GM12878 (cell line): Measurements from ENCODE around the gene B9D2. TPM values are rescaled to one million over a fixed set of nuclear protein-coding genes. Genes with fewer than 3 reads are reported as not detected.

Source experiments
- ATF3 ChIP-seq: IDR thresholded peaks from 2 replicates; pipeline ENCODE4 v1.6.1; 2011; ENCODE audit warnings: low read depth, mild to moderate bottlenecking, low read length, moderate library complexity, borderline replicate concordance; ENCODE audit errors: extremely low read depth
- BCL11A ChIP-seq: IDR thresholded peaks from 2 replicates; pipeline ENCODE4 v1.6.1; 2011; ENCODE audit warnings: low read depth, low read length
- CBX5 ChIP-seq: sonication (generic); IDR thresholded peaks from 2 replicates; pipeline ENCODE4 v1.6.1; 2016; ENCODE audit warnings: low read depth, moderate library complexity, mild to moderate bottlenecking, inconsistent platforms
- CHD4 ChIP-seq: fragments of 200-600 bp; sonication (generic); IDR thresholded peaks from 2 replicates; pipeline ENCODE4 v1.6.1; 2016; ENCODE audit warnings: mild to moderate bottlenecking
- CUX1 ChIP-seq: IDR thresholded peaks from 2 replicates; pipeline ENCODE4 v1.6.1; 2012; ENCODE audit warnings: improper control_type of control experiment, low read depth, low read length; ENCODE audit not compliant: insufficient replicate concordance
- IKZF2 ChIP-seq, 2 experiments: fragments of 450-650 bp; IDR thresholded peaks; 2 replicates each; pipeline ENCODE4 v1.6.1; 2017; ENCODE audit warnings: mild to moderate bottlenecking in 2 of 2, moderate library complexity in 2 of 2
- KDM1A ChIP-seq: fragments of 200-600 bp; sonication (generic); IDR thresholded peaks from 2 replicates; pipeline ENCODE4 v1.6.1; 2016; ENCODE audit warnings: borderline replicate concordance
- LARP7 ChIP-seq: fragments of 450-650 bp; IDR thresholded peaks from 2 replicates; pipeline ENCODE4 v1.6.1; 2017; ENCODE audit warnings: mild to moderate bottlenecking
- MXI1 ChIP-seq: fragments of 150-350 bp; IDR thresholded peaks from 2 replicates; pipeline ENCODE4 v1.6.1; 2011; ENCODE audit warnings: low read depth, mild to moderate bottlenecking, inconsistent platforms, low read length, improper control_type of control experiment
- NFYA ChIP-seq: IDR thresholded peaks from 2 replicates; pipeline ENCODE4 v1.6.1; 2011; ENCODE audit warnings: low read depth, mild to moderate bottlenecking, low read length, improper control_type of control experiment, borderline replicate concordance
- PML ChIP-seq: IDR thresholded peaks from 2 replicates; pipeline ENCODE4 v1.6.1; 2012; ENCODE audit warnings: low read length, inconsistent platforms
- POLR2AphosphoS2 ChIP-seq: IDR thresholded peaks from 2 replicates; pipeline ENCODE4 v1.6.1; 2011; ENCODE audit warnings: low read depth, mild to moderate bottlenecking, low read length, improper control_type of control experiment, moderate library complexity
- ZZZ3 ChIP-seq: IDR thresholded peaks from 2 replicates; pipeline ENCODE4 v1.6.1; 2011; ENCODE audit warnings: low read depth; ENCODE audit not compliant: control insufficient read depth, insufficient read length
- polyA plus RNA-seq, 11 experiments: library from polyadenylated mRNA; depleted of rRNA in 4 of 11; unstranded in 6 of 11; stranded (reverse) in 5 of 11; fragments of >200 nt; fragmentation: Nextera tagmentation in 4 of 11; fragmentation: Illumina TruSeq in 1 of 11; extraction: Ambion mirVana in 4 of 11; extraction: Trizol in 1 of 11; gene quantifications; 1 replicate in 1 of 11; 2 replicates in 10 of 11; pipeline versions ENCODE4 v1.2.1 to v1.2.3, GENCODE V29; 2011 to 2016; ENCODE audit warnings: inconsistent platforms in 2 of 11, missing spikeins in 2 of 11, low read depth in 1 of 11
- total RNA-seq, 4 experiments: library from RNA; depleted of rRNA in 3 of 4; stranded (reverse); fragments of >200 nt in 3 of 4; fragmentation: Illumina TruSeq in 1 of 4; extraction: Trizol in 1 of 4; gene quantifications; 2 replicates each; pipeline versions ENCODE4 v1.2.1 to v1.2.3, GENCODE V29; 2013 to 2021
- TF ChIP-seq, protein P1 (sequence below): fragments of 450-650 bp; IDR thresholded peaks from 2 replicates; pipeline ENCODE4 v1.6.1; 2017; ENCODE audit warnings: borderline replicate concordance
- TF ChIP-seq, protein P2 (sequence below): fragments of 450-650 bp; IDR thresholded peaks from 2 replicates; pipeline ENCODE4 v1.6.1; 2017; ENCODE audit warnings: mild to moderate bottlenecking, moderate library complexity
- TF ChIP-seq, protein P3 (sequence below): fragments of 450-650 bp; IDR thresholded peaks from 2 replicates; pipeline ENCODE4 v1.6.1; 2017; ENCODE audit warnings: antibody characterized with exemption, mild to moderate bottlenecking, moderate library complexity

The B9D2 gene
- total and polyA plus RNA-seq, 10 of the 15 experiments (the other 5 are each of a cell fraction or from before 2014, with no cell fraction given) = 2.4 to 12.4 (median 5.0) TPM

DNA sequence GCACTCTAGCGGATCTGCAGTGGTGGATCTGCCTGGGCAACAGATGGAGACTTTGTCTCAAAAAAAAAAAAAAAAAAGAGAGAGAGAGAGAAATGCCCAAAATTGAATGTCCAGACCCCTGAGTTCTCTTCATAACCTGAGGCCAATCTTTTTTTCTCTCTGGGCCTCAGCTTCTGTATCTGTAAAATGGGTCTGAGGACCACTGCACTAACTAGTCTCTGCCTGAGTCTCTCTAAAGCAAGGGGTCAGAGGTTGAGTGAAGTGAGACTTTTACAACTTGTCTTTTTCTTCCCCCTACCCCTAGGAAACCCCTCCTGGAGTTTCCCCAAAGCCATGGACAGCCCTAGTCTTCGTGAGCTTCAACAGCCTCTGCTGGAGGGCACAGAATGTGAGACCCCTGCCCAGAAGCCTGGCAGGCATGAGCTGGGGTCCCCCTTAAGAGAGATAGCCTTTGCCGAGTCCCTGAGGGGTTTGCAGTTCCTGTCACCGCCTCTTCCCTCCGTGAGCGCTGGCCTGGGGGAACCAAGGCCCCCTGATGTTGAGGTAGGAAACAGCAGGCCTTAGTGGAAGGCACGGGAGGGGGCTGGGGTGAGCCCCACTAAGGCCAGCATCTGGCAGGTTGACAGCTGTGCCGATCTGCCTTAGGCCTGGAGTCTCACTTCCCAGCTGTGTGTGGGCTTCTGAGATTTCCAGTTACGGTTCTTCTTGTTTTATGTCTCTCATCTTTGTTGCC, 14.2 kb upstream of the B9D2 start (continued):
- TF ChIP-seq PML (no peak), LARP7 (no peak), CHD4 (no peak), KDM1A (no peak), CUX1 (no peak), IKZF2 (IDR thresholded peaks at IDR 0.05) (peak in 1 of 2 experiments; percentile 19; a peak in 1 of 4 replicates), NFYA (no peak), POLR2AphosphoS2 (no peak), ATF3 (no peak), MXI1 (no peak), BCL11A (no peak), ZZZ3 (no peak), CBX5 (no peak)
- TF ChIP-seq, protein P1, sequence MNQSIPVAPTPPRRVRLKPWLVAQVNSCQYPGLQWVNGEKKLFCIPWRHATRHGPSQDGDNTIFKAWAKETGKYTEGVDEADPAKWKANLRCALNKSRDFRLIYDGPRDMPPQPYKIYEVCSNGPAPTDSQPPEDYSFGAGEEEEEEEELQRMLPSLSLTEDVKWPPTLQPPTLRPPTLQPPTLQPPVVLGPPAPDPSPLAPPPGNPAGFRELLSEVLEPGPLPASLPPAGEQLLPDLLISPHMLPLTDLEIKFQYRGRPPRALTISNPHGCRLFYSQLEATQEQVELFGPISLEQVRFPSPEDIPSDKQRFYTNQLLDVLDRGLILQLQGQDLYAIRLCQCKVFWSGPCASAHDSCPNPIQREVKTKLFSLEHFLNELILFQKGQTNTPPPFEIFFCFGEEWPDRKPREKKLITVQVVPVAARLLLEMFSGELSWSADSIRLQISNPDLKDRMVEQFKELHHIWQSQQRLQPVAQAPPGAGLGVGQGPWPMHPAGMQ = no peak
- TF ChIP-seq, protein P2, sequence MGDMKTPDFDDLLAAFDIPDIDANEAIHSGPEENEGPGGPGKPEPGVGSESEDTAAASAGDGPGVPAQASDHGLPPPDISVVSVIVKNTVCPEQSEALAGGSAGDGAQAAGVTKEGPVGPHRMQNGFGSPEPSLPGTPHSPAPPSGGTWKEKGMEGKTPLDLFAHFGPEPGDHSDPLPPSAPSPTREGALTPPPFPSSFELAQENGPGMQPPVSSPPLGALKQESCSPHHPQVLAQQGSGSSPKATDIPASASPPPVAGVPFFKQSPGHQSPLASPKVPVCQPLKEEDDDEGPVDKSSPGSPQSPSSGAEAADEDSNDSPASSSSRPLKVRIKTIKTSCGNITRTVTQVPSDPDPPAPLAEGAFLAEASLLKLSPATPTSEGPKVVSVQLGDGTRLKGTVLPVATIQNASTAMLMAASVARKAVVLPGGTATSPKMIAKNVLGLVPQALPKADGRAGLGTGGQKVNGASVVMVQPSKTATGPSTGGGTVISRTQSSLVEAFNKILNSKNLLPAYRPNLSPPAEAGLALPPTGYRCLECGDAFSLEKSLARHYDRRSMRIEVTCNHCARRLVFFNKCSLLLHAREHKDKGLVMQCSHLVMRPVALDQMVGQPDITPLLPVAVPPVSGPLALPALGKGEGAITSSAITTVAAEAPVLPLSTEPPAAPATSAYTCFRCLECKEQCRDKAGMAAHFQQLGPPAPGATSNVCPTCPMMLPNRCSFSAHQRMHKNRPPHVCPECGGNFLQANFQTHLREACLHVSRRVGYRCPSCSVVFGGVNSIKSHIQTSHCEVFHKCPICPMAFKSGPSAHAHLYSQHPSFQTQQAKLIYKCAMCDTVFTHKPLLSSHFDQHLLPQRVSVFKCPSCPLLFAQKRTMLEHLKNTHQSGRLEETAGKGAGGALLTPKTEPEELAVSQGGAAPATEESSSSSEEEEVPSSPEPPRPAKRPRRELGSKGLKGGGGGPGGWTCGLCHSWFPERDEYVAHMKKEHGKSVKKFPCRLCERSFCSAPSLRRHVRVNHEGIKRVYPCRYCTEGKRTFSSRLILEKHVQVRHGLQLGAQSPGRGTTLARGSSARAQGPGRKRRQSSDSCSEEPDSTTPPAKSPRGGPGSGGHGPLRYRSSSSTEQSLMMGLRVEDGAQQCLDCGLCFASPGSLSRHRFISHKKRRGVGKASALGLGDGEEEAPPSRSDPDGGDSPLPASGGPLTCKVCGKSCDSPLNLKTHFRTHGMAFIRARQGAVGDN = no peak
- TF ChIP-seq, protein P3, sequence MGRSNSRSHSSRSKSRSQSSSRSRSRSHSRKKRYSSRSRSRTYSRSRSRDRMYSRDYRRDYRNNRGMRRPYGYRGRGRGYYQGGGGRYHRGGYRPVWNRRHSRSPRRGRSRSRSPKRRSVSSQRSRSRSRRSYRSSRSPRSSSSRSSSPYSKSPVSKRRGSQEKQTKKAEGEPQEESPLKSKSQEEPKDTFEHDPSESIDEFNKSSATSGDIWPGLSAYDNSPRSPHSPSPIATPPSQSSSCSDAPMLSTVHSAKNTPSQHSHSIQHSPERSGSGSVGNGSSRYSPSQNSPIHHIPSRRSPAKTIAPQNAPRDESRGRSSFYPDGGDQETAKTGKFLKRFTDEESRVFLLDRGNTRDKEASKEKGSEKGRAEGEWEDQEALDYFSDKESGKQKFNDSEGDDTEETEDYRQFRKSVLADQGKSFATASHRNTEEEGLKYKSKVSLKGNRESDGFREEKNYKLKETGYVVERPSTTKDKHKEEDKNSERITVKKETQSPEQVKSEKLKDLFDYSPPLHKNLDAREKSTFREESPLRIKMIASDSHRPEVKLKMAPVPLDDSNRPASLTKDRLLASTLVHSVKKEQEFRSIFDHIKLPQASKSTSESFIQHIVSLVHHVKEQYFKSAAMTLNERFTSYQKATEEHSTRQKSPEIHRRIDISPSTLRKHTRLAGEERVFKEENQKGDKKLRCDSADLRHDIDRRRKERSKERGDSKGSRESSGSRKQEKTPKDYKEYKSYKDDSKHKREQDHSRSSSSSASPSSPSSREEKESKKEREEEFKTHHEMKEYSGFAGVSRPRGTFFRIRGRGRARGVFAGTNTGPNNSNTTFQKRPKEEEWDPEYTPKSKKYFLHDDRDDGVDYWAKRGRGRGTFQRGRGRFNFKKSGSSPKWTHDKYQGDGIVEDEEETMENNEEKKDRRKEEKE = no peak
